Measurements from ENCODE around the gene CHSY1. TPM values are rescaled to one million over a fixed set of nuclear protein-coding genes. Genes with fewer than 3 reads are reported as not detected.

CHSY1 gene
- total and polyA plus RNA-seq, 2 of the 4 experiments (the other 2 are of a cell fraction) = 40.9 to 53.2 TPM

GRCh38 chr15:101266787-101267186 is 14.9 kb upstream of the CHSY1 start:
- DNase-seq (no peak), ATAC-seq (ENCODE audit: low read depth) (no peak)
- peak overlapping the region; percentile 12; the same call in 1 of the 2 replicates for H4K5ac ChIP-seq (ENCODE audit: low read depth, low read length)
- H3K9ac ChIP-seq (ENCODE audit: low read depth, low read length) = no peak overlapping the region
- H3K4me1 ChIP-seq (ENCODE audit: control insufficient read depth, insufficient read depth, low read length) = peaks cover 10% of the 10 kb centered on the region
- peak overlapping the region; percentile 45; the same call in 1 of the 2 replicates for H2AK5ac ChIP-seq (ENCODE audit: low read depth, low read length)
- no peak overlapping the region for H3K4me3 ChIP-seq (ENCODE audit: insufficient read depth, low read depth, low read length)
- H3K27me3 ChIP-seq (ENCODE audit: control insufficient read depth, insufficient read depth, low read length) = no peaks in the 10 kb centered on the region
- peak overlapping the region in 1 of 2 experiments; percentile 55; a peak in 1 of 4 replicates for H4K8ac ChIP-seq (ENCODE audit: low read depth in 2 of 2, low read length in 2 of 2)
- in situ Hi-C loops (cut with MboI; ENCODE audit: low sequenced_read_pairs) = loop anchor here (10.0 to 25.0 kb wide), 3 partner anchors 354 to 632 kb away; partner anchors contain the start of gene LRRK1
- peak overlapping the region; percentile 6; the same call in 1 of the 2 replicates for H3K27ac ChIP-seq (ENCODE audit: insufficient read depth, low read length)
- ChIA-PET POLR2A (ENCODE audit: unreplicated experiment) (no interaction called here), CTCF (interaction anchor here (0.6 to 1.7 kb wide), 3 partner anchors 10 to 257 kb away, joined by 3 to 7 read pairs (median 4); no protein-coding TSS in a partner anchor)
- H2BK120ac ChIP-seq (ENCODE audit: low read depth, low read length) = no peak overlapping the region
- H3K14ac ChIP-seq (replicated peaks; ENCODE audit: low read depth, low read length) = no peak overlapping the region
- H3K18ac ChIP-seq (ENCODE audit: low read depth, low read length) = no peak overlapping the region
- no TSS peak for BruUV-seq (replicated peaks)
- H3K9me1 ChIP-seq (ENCODE audit: insufficient read depth, low read length) = peaks cover 23% of the 10 kb centered on the region
- no peak overlapping the region for H3K4ac ChIP-seq (ENCODE audit: low read depth, low read length)
- peaks cover 1 to 11% of the 10 kb centered on the region in 2 experiments; a peak in 1 of 4 replicates for H3K79me1 ChIP-seq (ENCODE audit: low read depth in 1 of 2, low read length in 2 of 2)
- H2BK15ac ChIP-seq (ENCODE audit: low read depth, low read length) = peak overlapping the region; percentile 20; the same call in 1 of the 3 replicates
- peaks cover 26% of the 10 kb centered on the region for H3K36me3 ChIP-seq (ENCODE audit: control insufficient read depth, insufficient read depth, low read length)
- intact Hi-C loops (cut with micrococcal nuclease) = no loop called here
- dilution Hi-C loops (cut with HindIII; ENCODE audit: low sequenced_read_pairs, unreplicated experiment) = no loop called here
- no peak overlapping the region for H2AK9ac ChIP-seq (replicated peaks; ENCODE audit: low read depth, low read length, poor library complexity)
- H2BK5ac ChIP-seq (ENCODE audit: low read depth, low read length, poor library complexity, severe bottlenecking) = peak overlapping the region; percentile 3
- H2BK20ac ChIP-seq (ENCODE audit: low read depth, low read length) = no peak overlapping the region
- no peak for TF ChIP-seq ELK1 (IDR thresholded peaks at IDR 0.05; ENCODE audit: borderline replicate concordance, low read depth, low read length)
- TF ChIP-seq POLR2A (IDR thresholded peaks at IDR 0.05; ENCODE audit: low read depth, low read length) = peak; percentile 9; the same call in 1 of the 2 replicates
- no peak overlapping the region for H3K4me2 ChIP-seq (ENCODE audit: low read depth, low read length)
- WGBS, 2 experiments (ENCODE audit: extremely low coverage in 2 of 2, insufficient read length in 1 of 2) = 81% methylated on average over 6 of the region's 9 CpGs; no CpG with 5 or more reads in 1 of the 2 experiments
- no peak overlapping the region for H4K91ac ChIP-seq (ENCODE audit: insufficient read depth, low read depth, low read length)
- peak overlapping the region; percentile 38 for H2AFZ ChIP-seq (replicated peaks; ENCODE audit: low read length, poor library complexity)
- H3K23ac ChIP-seq (ENCODE audit: low read depth, low read length) = peak overlapping the region; percentile 46; the same call in 1 of the 2 replicates
- H4K20me1 ChIP-seq (ENCODE audit: insufficient read depth, low read length) = peaks cover 9% of the 10 kb centered on the region; the same call in 1 of the 2 replicates
- no peaks in the 10 kb centered on the region for H3K9me3 ChIP-seq (ENCODE audit: control insufficient read depth, insufficient read depth, low read length)
- H3K56ac ChIP-seq (ENCODE audit: extremely low read depth, insufficient read depth, low read length) = no peak overlapping the region
